ENCODE data around the gene RHOH. TPM values are rescaled to one million over a fixed set of nuclear protein-coding genes. Genes with fewer than 3 reads are reported as not detected.

The RHOH gene
- total and polyA plus RNA-seq, 10 of the 15 experiments (the other 5 are each of a cell fraction or from before 2014, with no cell fraction given): 46.5 to 120 (median 57.9) TPM

GRCh38 chr4:40270609-40271008, 73.8 kb downstream of the RHOH start (continued):
- TF ChIP-seq, protein P1, sequence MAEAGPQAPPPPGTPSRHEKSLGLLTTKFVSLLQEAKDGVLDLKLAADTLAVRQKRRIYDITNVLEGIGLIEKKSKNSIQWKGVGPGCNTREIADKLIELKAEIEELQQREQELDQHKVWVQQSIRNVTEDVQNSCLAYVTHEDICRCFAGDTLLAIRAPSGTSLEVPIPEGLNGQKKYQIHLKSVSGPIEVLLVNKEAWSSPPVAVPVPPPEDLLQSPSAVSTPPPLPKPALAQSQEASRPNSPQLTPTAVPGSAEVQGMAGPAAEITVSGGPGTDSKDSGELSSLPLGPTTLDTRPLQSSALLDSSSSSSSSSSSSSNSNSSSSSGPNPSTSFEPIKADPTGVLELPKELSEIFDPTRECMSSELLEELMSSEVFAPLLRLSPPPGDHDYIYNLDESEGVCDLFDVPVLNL (IDR thresholded peaks at IDR 0.05; ENCODE audit: low read depth, low read length): no peak
- TF ChIP-seq MXI1 (IDR thresholded peaks at IDR 0.05; ENCODE audit: low read depth, low read length): no peak
- no peak for TF ChIP-seq HDGF (IDR thresholded peaks at IDR 0.05)
- no peak for TF ChIP-seq USF2 (IDR thresholded peaks at IDR 0.05; ENCODE audit: borderline replicate concordance, low read depth, low read length)
- TF ChIP-seq KAT2A (conservative IDR thresholded peaks at IDR 0.05; ENCODE audit: control insufficient read depth, low read depth, low read length): no peak
- TF ChIP-seq TCF3 (IDR thresholded peaks at IDR 0.05; ENCODE audit: borderline replicate concordance, insufficient read depth, low read depth, low read length): no peak

GRCh38 chr4:40275065-40275730, 78.4 kb downstream of the RHOH start:
- Histone ChIP-seq H2AFZ (ENCODE audit: control insufficient read depth, low read depth, low read length) (no peak overlapping the region), H3K27me3 (replicated peaks in 1 of 2; ENCODE audit: control insufficient read depth in 2 of 2, insufficient read depth in 2 of 2, low read length in 1 of 2) (no peaks in the 10 kb centered on the region), H3K9ac (ENCODE audit: control insufficient read depth, insufficient read depth, low read length) (no peak overlapping the region), H3K9me3 (replicated peaks; ENCODE audit: control insufficient read depth, insufficient read depth, low read length) (no peaks in the 10 kb centered on the region), H3K27ac (ENCODE audit: control insufficient read depth, insufficient read depth) (no peak overlapping the region), H3K4me2 (ENCODE audit: control insufficient read depth, insufficient read depth) (no peak overlapping the region), H3K4me1 (ENCODE audit: control insufficient read depth, insufficient read depth, low read length) (no peaks in the 10 kb centered on the region), H4K20me1 (ENCODE audit: control insufficient read depth, insufficient read depth) (no peaks in the 10 kb centered on the region), H3K79me2 (ENCODE audit: control insufficient read depth, insufficient read depth, low read length) (no peaks in the 10 kb centered on the region), H3K36me3 (ENCODE audit: control insufficient read depth in 2 of 2, insufficient read depth in 2 of 2, low read length in 1 of 2) (no peaks in the 10 kb centered on the region), H3K4me3 (no peak overlapping the region)
- ChIA-PET SMC1A (ENCODE audit: uncharacterized antibody, unreplicated experiment) (interaction anchor here (0.8 to 1.4 kb wide), 5 partner anchors 10 to 50 kb away, joined by 3 to 6 read pairs (median 3); no protein-coding TSS in a partner anchor), CTCF (interaction anchor here (0.6 to 1.1 kb wide), 5 partner anchors 33 to 767 kb away, joined by 3 read pairs; no protein-coding TSS in a partner anchor), RAD21 (ENCODE audit: unreplicated experiment) (interaction anchor here (0.6 to 1.4 kb wide), 2 partner anchors 9 to 46 kb away, joined by 3 to 5 read pairs; no protein-coding TSS in a partner anchor), POLR2A (interaction anchor here (0.6 to 0.7 kb wide), 5 partner anchors 43 to 390 kb away, joined by 3 to 4 read pairs (median 4); no protein-coding TSS in a partner anchor)
- in situ Hi-C loops (cut with MboI) (no loop called here), intact Hi-C loops (cut with micrococcal nuclease; ENCODE audit: unreplicated experiment) (no loop called here)
- FAIRE-seq: no peak
- no peak for ATAC-seq
- no TSS peak for BruUV-seq (replicated peaks)
- no peak for DNase-seq (ENCODE audit: low read depth, low spot score)
- WGBS (ENCODE audit: insufficient coverage, insufficient replicate concordance, low lambda C conversion rate, missing lambda C conversion rate): 62% methylated on average over 3 of the region's 3 CpGs
- TF ChIP-seq IRF4 (IDR thresholded peaks at IDR 0.05; ENCODE audit: low read depth, low read length) (no peak), PAX8 (IDR thresholded peaks at IDR 0.05) (no peak), JUND (IDR thresholded peaks at IDR 0.05; ENCODE audit: low read depth, low read length) (no peak), RAD21 (IDR thresholded peaks at IDR 0.05; ENCODE audit: insufficient read depth, low read depth, low read length) (no peak), PML (IDR thresholded peaks at IDR 0.05; ENCODE audit: low read length) (no peak), HSF1 (IDR thresholded peaks at IDR 0.05; ENCODE audit: low read depth, low read length) (no peak), RELB (IDR thresholded peaks at IDR 0.05; ENCODE audit: low read depth) (no peak)
- TF ChIP-seq, protein P2, sequence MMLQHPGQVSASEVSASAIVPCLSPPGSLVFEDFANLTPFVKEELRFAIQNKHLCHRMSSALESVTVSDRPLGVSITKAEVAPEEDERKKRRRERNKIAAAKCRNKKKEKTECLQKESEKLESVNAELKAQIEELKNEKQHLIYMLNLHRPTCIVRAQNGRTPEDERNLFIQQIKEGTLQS (IDR thresholded peaks at IDR 0.05; ENCODE audit: borderline replicate concordance, extremely low read depth, low read depth, low read length): no peak

Measured in GM12878 (cell line).